Measurements from ENCODE around the gene HMGCS1.
"Not testable (repeated sequence)": the region's sequence is repeated elsewhere in the genome, so short reads cannot be mapped to it uniquely, and the experiment has no call there.

The HMGCS1 gene

DNA sequence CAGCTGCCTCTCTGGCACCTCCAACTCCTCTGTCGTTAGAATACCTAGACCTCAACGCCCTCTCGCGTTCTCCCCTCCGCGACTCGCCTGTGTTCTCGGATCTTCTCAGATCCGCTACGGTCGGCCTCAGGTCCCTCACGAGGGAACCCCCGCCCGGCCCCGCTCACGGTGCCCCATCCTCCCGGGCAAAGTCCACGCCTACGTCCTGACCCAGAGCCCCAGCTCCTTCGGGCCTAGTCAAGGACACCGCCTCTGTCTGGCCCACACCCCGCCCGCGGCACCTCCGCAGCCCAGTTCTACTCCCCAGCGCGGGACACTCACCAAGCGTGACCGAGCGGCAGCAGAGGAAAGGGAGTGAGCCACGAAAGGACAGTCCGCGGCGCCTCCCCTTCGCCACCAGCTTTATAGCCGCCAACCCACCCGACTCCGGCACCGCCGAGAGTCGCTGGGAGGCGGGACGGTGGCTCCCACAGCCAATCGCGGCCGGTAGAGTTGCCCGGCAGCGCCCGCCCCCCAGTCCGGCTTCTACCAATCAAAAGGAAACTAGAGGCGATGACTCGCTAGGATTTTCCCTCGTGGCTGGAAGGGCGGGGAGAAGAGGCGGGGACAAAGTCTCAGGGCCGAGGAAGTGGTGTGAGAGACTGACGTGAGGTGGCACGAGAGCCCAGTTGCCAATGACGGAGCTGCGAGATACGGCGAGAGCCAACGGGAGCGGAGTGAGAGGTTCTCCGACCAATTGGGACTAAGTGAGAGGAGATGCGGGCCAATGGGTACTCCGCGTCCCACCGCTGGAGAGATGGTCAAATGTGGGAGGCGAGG, at the start of gene HMGCS1:
Gene HMGCS1 (minus strand): TSS at position 378 of the 819 bp plus-strand sequence. CDS start 14,447 bp downstream, outside the sequence.
- peak; percentile 96 for DNase-seq

DNA sequence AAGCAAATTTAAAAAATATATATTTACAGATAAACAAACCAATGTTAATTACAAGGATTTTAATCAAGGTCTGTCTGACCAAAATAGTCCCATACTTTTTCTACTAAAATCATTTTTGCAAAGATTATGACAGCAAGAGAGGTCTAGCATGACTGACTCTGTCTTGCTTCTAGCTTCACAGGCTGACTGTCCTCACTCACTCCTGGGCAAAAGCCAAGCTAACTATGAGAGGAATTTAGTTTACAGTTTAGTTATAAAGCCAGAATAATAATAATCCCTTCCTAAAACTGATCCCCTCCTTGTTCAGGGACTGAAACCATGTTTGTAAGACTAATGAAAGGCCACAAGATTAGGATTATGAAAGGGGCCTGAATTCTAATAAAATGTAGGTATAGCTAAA, 45.5 kb upstream of the HMGCS1 start:
- DNase-seq: no peak

GRCh38 chr5:43358301-43358700, 45.1 kb upstream of the HMGCS1 start:
- no peak for DNase-seq

DNA sequence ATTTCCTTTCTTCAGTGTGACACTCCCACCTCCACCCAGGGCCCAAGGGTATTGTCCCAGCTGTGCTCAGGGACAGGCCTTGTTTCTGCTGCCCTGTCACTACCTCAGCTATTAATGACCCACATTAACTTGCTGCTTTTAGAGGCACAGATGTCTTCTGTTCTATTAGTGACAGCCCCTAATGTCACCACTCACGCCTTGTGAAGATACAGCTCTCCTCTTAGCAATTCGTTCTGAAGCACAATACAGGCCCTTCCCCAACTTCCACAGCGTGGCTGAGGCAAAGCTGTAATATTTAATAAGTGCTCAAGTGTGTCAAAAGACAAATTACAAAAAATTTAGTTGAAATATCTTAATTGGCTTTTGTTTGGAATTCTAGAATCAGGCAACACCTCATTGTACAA, 44.7 kb upstream of the HMGCS1 start:
- DNase-seq: no peak

DNA sequence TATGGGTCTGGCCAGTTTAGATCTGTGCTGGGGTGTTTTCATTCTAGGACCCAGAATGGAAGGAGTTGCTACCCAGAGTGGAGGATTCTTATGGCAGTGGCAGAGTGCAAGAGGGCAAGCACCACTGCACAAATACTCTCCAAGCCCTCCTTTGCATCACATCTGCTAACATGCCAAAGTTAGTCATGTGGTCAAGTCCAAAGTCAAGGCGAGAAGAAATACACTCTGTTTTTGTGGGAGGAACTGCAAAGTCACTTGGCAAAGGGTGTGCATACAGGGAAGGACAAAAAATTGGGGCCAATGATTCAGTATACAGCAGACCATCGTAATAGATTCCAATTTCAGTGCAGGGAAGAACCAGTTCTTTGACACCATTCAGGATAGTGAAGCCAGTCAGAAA, 43.9 kb upstream of the HMGCS1 start:
- DNase-seq: no peak

GRCh38 chr5:43354774-43355173, 41.6 kb upstream of the HMGCS1 start:
- DNase-seq: no peak

DNA sequence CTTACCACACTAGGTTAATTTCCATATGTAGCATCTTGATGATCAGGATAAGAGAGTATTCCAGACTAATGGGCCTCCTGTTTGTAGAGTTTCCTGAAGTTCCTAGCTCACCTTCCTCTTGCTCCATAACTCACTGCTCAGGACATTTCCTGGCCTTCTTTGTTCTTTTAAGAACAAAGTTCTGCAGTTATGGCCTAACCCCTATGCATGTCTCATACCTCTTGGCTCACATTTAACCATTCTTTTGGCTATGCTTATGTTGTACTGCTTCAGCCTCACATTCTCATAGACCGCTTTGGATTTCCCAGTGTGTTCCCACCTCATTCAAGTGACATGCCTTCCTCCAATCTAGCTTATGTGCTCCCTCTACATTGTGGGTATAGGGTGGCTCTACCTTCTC, 40.5 kb upstream of the HMGCS1 start:
- no peak for DNase-seq

DNA sequence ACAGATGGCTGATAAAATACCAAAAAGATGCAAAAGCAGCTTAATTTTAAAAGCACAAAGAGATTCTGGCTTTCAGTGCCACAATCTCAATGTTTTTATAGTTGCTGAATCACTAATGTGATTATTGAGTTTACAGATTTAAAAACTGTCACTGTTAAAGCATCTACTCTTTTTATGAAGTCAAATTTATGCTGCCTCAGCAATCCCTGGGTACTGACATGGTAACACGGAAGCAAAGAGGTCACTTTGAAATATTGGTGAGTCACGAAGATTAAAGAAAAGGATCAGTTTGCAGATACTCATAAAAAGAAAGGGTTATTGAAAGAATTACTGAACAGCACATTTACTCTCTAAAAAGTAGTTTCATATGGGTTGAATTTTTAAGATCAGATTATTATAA, 39.7 kb upstream of the HMGCS1 start:
- DNase-seq: no peak

GRCh38 chr5:43352131-43352530, 38.9 kb upstream of the HMGCS1 start:
- no peak for DNase-seq

- DNase-seq: no peak
Observed at GRCh38 chr5:43348861-43349363, 35.7 kb upstream of the HMGCS1 start.

GRCh38 chr5:43348207-43348606, 35.0 kb upstream of the HMGCS1 start:
- no peak for DNase-seq

GRCh38 chr5:43338862-43339261, 25.6 kb upstream of the HMGCS1 start:
- no peak for DNase-seq

DNA sequence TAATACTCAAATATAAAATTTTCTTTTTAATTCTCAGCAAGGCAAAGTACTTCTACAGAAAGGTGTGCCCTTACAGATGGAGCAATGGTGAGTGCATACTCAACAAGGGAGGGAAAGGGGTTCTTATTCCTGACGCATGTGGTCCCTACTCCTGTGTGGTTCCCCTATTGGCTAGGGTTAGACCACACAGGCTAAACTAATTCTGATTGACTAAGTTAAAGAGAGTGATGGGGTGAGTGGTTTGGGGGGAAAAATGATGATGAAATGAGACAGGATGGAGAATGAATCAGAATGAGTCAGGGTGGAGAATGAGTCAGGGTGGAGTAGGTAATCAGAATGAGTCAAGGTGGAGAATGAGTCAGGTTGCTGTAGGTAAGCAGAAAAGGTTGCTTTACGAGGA, 22.9 kb upstream of the HMGCS1 start:
- no peak for DNase-seq

DNA sequence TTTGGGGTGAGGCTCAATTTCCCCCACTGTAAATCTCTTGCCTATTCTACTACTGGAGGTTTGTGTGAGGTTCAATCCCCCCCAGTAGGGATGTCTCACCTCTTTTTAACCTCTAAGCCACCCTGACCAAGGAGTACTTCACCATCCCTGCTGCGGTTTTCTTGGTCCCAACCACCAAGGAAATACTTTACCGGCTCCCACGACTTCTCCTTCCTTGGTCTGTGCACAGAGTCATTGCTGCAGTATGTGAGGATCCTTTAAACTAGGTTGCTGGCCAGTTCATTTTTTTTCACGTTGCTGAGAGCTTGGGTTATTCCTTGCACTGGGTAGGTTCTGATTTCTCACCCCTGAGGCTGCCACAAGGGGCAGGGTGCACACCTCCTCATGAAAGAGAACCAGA, 22.5 kb upstream of the HMGCS1 start:
- DNase-seq: no peak

- DNase-seq: no peak
Observed at GRCh38 chr5:43332401-43332800, 19.2 kb upstream of the HMGCS1 start.

- not testable (repeated sequence) for DNase-seq
Observed at GRCh38 chr5:43325624-43326023, 12.4 kb upstream of the HMGCS1 start.

DNA sequence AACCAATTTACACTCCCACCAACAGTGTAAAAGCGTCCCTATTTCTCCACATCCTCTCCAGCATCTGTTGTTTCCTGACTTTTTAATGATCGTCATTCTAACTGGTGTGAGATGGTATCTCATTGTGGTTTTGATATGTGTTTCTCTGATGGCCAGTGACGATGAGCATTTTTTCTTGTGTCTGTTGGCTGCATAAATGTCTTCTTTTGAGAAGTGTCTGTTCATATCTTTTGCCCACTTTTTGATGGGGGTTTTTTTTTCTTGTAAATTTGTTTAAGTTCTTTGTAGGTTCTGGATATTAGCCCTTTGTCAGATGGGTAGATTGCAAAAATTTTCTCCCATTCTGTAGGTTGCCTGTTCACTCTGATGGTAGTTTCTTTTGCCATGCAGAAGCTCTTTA, 10.3 kb upstream of the HMGCS1 start:
- not testable (repeated sequence) for DNase-seq

- no peak for DNase-seq
Observed at GRCh38 chr5:43320846-43321245, 7.6 kb upstream of the HMGCS1 start.

DNA sequence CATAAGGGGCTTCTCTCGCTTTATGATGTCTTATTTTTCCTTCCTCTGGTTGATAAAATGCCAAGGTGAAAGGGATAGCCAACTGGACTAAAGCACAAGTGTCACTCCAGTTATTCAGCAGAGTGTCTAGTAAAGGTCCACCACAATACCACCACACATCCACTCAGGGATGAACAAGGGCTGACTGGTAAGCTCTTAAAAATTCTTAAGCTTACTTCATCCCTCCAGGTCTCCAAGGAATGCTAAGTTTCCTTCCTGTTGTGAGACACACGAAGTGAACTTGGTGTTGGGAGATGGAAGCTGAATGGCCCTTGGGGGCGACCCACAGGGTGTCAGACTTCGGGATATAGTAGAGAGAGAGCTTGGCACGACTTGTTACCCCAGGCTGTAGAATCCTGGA, 3.2 kb upstream of the HMGCS1 start:
- DNase-seq: no peak

DNA sequence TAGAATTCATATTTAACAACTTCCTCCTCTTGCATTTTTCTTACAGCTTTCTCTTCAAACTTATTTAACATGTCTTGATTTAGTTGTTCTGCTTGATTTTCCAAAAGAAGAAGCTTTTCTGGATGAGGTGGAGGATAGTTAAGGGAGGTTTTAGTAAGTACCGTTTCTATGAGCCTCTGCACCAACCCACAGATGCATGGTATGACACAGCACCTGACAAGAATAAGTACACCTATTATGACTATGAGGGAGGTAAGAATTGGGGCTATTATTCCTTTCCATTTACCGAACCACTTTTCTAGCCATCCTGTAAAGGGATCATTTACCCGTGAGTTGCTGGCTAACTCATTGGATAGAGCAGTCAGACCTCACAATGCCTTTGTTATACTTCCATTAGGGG, 2.5 kb upstream of the HMGCS1 start:
- DNase-seq: no peak

- peak; percentile 14 for DNase-seq
Observed at GRCh38 chr5:43315263-43315662, 2.1 kb upstream of the HMGCS1 start.

GRCh38 chr5:43314724-43315123, 1.5 kb upstream of the HMGCS1 start:
- DNase-seq: no peak

DNA sequence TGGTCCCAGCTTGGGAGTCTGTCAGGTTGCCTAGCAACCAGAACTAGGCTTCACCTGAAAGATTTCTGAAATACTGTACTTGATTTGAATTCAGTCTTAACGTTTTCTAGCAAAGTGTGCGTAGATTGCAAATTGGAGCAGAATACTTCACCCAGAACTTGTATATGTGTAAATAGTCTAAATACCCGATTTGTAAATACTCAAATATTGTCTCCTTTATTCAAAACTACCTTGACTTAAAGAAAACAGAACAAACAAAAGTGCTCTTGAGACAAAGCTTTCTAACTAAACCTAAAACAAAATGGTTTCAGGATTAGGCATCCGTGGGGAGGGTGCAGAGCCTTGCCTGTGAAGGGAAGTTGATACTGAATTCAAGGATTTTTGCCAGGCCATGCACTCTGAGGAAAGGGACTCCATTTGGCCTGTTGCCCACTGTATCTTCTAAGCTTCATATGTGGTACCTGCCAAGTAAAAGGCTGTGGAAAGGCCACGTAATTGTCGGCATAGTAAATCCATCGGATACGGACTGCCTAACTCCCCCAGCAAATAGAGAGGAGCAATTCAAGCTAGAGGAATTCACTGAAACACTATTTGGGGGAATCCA, 744 bp upstream of the HMGCS1 start:
- no peak for DNase-seq

DNA sequence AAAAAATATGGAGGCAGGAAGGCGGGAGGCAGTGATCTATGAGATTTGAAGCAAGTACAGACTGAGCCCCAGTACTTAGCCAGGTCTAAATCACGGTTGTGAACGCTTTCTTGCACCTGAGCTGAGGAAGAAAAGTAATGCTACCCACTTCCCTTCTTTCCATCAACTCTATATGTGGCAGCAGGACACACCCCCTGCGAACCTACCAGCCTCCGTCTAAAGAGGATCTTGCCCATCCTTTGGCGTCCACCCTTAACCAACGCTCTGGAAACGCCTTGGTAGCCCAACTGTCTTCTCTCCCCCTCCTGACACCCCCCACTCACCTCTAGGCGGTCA, 545 bp downstream of the HMGCS1 start:
- no peak for DNase-seq
